Caco-2 (cell line): ENCODE measurements around the gene PAPPA. TPM values are rescaled to one million over a fixed set of nuclear protein-coding genes. Genes with fewer than 3 reads are reported as not detected.

Source experiments
- BruUV-seq: library from RNA; stranded (reverse); fragments of 400-500 nt; replicated peaks from 2 replicates; lab custom pipeline; 2021; lab: Mats Ljungman, UMichigan
- CTCF ChIA-PET: fragments of 300-600 bp; sonication (Branson Sonifier 250); formaldehyde crosslinking; loops from one replicate; lab custom pipeline; 2022; ENCODE audit warnings: antibody characterized with exemption; lab: Charles Lee
- POLR2A ChIA-PET: fragments of 300-600 bp; sonication (Branson Sonifier 250); formaldehyde crosslinking; loops from one replicate; lab custom pipeline; 2022; ENCODE audit warnings: antibody characterized with exemption; lab: Charles Lee
- DNase-seq, 2 experiments: peaks; one replicate each; pipeline versions ENCODE4 v3.0.0 to v3.0.0-alpha.2; 2020 to 2022
- H3K27me3 ChIP-seq: replicated peaks from 2 replicates; pipeline ENCODE4 v1.6.0; 2011; ENCODE audit warnings: low read length; ENCODE audit not compliant: control insufficient read depth, insufficient read depth
- H3K36me3 ChIP-seq: 2 replicates; pipeline ENCODE4 v1.5.1; 2011; ENCODE audit warnings: low read length; ENCODE audit not compliant: control insufficient read depth, insufficient read depth
- H3K4me1 ChIP-seq: fragments of 250-450 bp; sonication (Bioruptor Pico); 2 replicates; pipeline ENCODE4 v1.5.1; 2020; ENCODE audit warnings: mild to moderate bottlenecking
- H3K4me3 ChIP-seq: 2 replicates; pipeline ENCODE4 v1.5.1; 2011; ENCODE audit warnings: low read depth, mild to moderate bottlenecking, control low read depth, low read length
- H3K9me3 ChIP-seq: fragments of 250-450 bp; sonication (Bioruptor Pico); 2 replicates; pipeline ENCODE4 v1.5.1; 2020; ENCODE audit warnings: mild to moderate bottlenecking, moderate library complexity
- H3K27ac Mint-ChIP-seq: one replicate; pipeline ENCODE4 v1.8.0; 2022; ENCODE audit warnings: mixed read lengths; ENCODE audit not compliant: unreplicated experiment
- H3K27me3 Mint-ChIP-seq: one replicate; pipeline ENCODE4 v1.8.0; 2022; ENCODE audit warnings: mixed read lengths; ENCODE audit not compliant: insufficient read depth, unreplicated experiment
- H3K36me3 Mint-ChIP-seq: one replicate; pipeline ENCODE4 v1.8.0; 2022; ENCODE audit warnings: mild to moderate bottlenecking, mixed read lengths; ENCODE audit not compliant: insufficient read depth, unreplicated experiment
- H3K4me1 Mint-ChIP-seq: one replicate; pipeline ENCODE4 v1.8.0; 2022; ENCODE audit warnings: low read depth, mixed read lengths; ENCODE audit not compliant: unreplicated experiment
- H3K4me3 Mint-ChIP-seq: one replicate; pipeline ENCODE4 v1.8.0; 2022; ENCODE audit warnings: mild to moderate bottlenecking, moderate library complexity, mixed read lengths; ENCODE audit not compliant: unreplicated experiment
- H3K9me3 Mint-ChIP-seq: one replicate; pipeline ENCODE4 v1.8.0; 2022; ENCODE audit warnings: mixed read lengths; ENCODE audit not compliant: unreplicated experiment
- intact Hi-C: fragments of 100-400 bp; cut with micrococcal nuclease; formaldehyde crosslinking; loops from one replicate; pipeline ENCODE4 v1.10.0; 2022; ENCODE audit not compliant: unreplicated experiment
- total RNA-seq: library from RNA; stranded (reverse); gene quantifications from 2 replicates; pipeline ENCODE4 v1.2.3, GENCODE V29; 2022
- TF ChIP-seq, protein P1 (sequence below), 2 experiments: fragments of 200-600 bp in 1 of 2; IDR thresholded peaks; 1 replicate in 1 of 2; 2 replicates in 1 of 2; pipeline versions ENCODE4 v1.5.1 to v1.8.0; 2011 to 2022; ENCODE audit warnings: antibody characterized with exemption in 1 of 2, control low read depth in 1 of 2, inconsistent platforms in 1 of 2, low read depth in 1 of 2, low read length in 1 of 2, mild to moderate bottlenecking in 1 of 2, moderate library complexity in 1 of 2; ENCODE audit not compliant: insufficient read depth in 1 of 2, severe bottlenecking in 1 of 2, unreplicated experiment in 1 of 2

Gene PAPPA
- total RNA-seq, 1 experiment from 2014 or later = not detected

DNA sequence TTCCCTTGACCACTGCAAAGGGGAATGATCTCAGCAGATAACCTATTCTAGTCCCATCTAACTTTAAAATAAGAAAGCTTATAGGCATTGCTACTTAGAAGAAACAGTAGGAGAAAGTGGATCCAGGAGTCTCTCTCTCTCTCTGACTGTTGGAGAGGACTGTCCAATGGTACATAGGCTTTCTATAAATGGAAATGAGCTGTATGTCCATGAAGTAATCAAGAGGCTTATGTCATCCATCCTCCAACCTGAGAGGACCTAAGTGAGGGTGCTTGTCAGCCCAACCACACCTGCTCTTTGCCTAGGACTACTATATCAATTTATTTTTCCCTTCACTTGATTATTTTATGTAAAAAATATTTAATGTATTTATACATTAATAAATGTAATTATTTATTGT, 172.3 kb downstream of the PAPPA start:
- no TSS peak for BruUV-seq
- CTCF ChIA-PET = no interaction called here

DNA sequence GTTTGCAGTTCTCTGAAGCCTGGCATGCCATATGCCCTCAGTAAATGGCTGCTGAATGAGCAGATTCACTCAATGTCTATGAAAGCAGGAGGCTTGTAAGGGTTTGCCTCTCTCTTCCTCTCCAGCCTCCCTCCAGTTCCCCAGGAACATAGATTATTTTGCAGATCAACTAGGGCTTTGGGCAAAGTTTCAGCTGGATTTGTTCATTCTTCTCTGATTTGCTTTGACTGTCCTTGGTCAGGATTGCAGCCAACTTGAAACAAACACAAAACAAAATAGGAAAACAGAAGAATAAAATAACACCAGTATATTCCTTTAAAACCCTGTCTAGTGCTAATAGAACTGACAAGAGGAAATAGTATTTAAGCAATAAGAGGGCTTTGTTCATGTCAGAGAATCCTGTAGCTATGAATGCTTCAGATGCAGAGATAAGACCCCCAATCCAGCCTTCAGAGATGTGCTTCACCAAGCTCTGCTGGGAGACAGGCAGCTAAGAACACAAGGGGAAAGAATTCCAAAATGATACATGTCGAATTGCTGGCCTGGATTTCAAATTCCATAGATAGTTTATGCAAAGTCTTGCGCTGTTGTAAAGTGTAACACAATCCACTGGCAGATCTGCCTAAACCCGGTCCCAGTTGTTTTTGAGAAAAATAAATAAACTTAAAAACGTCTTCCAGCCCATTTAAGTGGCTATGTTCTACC, 174.3 kb downstream of the PAPPA start:
- no peaks in the 10 kb centered on the region for H3K36me3 ChIP-seq
- Mint-ChIP-seq H3K27me3 (peaks cover 23% of the 10 kb centered on the region), H3K36me3 (no peaks in the 10 kb centered on the region), H3K9me3 (no peaks in the 10 kb centered on the region), H3K4me1 (no peaks in the 10 kb centered on the region), H3K27ac (no peak overlapping the region), H3K4me3 (no peak overlapping the region)
- H3K4me3 ChIP-seq = no peak overlapping the region
- no peaks in the 10 kb centered on the region for H3K27me3 ChIP-seq
- intact Hi-C loops = no loop called here
- TF ChIP-seq, protein P1, sequence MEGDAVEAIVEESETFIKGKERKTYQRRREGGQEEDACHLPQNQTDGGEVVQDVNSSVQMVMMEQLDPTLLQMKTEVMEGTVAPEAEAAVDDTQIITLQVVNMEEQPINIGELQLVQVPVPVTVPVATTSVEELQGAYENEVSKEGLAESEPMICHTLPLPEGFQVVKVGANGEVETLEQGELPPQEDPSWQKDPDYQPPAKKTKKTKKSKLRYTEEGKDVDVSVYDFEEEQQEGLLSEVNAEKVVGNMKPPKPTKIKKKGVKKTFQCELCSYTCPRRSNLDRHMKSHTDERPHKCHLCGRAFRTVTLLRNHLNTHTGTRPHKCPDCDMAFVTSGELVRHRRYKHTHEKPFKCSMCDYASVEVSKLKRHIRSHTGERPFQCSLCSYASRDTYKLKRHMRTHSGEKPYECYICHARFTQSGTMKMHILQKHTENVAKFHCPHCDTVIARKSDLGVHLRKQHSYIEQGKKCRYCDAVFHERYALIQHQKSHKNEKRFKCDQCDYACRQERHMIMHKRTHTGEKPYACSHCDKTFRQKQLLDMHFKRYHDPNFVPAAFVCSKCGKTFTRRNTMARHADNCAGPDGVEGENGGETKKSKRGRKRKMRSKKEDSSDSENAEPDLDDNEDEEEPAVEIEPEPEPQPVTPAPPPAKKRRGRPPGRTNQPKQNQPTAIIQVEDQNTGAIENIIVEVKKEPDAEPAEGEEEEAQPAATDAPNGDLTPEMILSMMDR (IDR thresholded peaks at IDR 0.05; ENCODE audit: insufficient read depth in 1 of 2, low read depth in 1 of 2, low read length in 1 of 2, severe bottlenecking in 1 of 2, unreplicated experiment in 1 of 2) = no peak
- no peak for DNase-seq
- ChIA-PET CTCF (no interaction called here), POLR2A (no interaction called here)
- no TSS peak for BruUV-seq
- H3K9me3 ChIP-seq = no peaks in the 10 kb centered on the region
- H3K4me1 ChIP-seq = no peaks in the 10 kb centered on the region

More for the DNA sequence above, 172.3 kb downstream of the PAPPA start:
- Mint-ChIP-seq H3K27ac (no peak overlapping the region), H3K4me3 (no peak overlapping the region), H3K36me3 (no peaks in the 10 kb centered on the region), H3K27me3 (peaks cover 15% of the 10 kb centered on the region), H3K4me1 (no peaks in the 10 kb centered on the region), H3K9me3 (no peaks in the 10 kb centered on the region)
- POLR2A ChIA-PET = no interaction called here
- no peaks in the 10 kb centered on the region for H3K27me3 ChIP-seq
- TF ChIP-seq, protein P1 (IDR thresholded peaks at IDR 0.05; ENCODE audit: insufficient read depth in 1 of 2, low read depth in 1 of 2, low read length in 1 of 2, severe bottlenecking in 1 of 2, unreplicated experiment in 1 of 2) = no peak
- H3K9me3 ChIP-seq = no peaks in the 10 kb centered on the region
- no peak overlapping the region for H3K4me3 ChIP-seq
- no peak for DNase-seq
- intact Hi-C loops = no loop called here
- H3K36me3 ChIP-seq = no peaks in the 10 kb centered on the region
- no peaks in the 10 kb centered on the region for H3K4me1 ChIP-seq

DNA sequence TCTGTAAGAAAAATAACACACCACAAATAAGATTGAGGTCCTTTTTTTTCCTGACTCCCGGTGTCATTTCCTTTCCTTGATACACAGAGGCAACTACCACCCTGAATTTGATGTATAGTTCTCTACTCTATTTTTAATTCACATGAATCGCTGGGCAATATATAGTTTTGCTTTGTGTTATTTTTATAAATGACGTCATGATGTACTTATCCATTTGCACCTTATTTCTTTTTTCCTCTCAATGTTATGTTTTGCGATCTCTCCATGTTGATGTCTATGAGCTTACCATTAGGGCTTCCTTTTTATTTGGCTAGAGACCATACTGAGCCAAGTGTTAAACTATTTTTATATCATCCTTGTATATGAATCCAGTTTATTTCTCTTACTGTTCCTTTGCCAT, 175.9 kb downstream of the PAPPA start:
- intact Hi-C loops = no loop called here
- peaks cover 21% of the 10 kb centered on the region for H3K27me3 Mint-ChIP-seq
- TF ChIP-seq, protein P1 (IDR thresholded peaks at IDR 0.05; ENCODE audit: insufficient read depth in 1 of 2, low read depth in 1 of 2, low read length in 1 of 2, severe bottlenecking in 1 of 2, unreplicated experiment in 1 of 2) = no peak
- no peak for DNase-seq
- Histone ChIP-seq H3K36me3 (no peaks in the 10 kb centered on the region), H3K9me3 (no peaks in the 10 kb centered on the region), H3K27me3 (no peaks in the 10 kb centered on the region), H3K4me1 (no peaks in the 10 kb centered on the region), H3K4me3 (no peak overlapping the region)
- H3K36me3 Mint-ChIP-seq = no peaks in the 10 kb centered on the region
- H3K27ac Mint-ChIP-seq = no peak overlapping the region
- H3K4me1 Mint-ChIP-seq = no peaks in the 10 kb centered on the region
- POLR2A ChIA-PET = no interaction called here
- no peak overlapping the region for H3K4me3 Mint-ChIP-seq
- CTCF ChIA-PET = no interaction called here
- H3K9me3 Mint-ChIP-seq = no peaks in the 10 kb centered on the region
- no TSS peak for BruUV-seq
